ENCODE measurements around the gene RYR1. TPM values are rescaled to one million over a fixed set of nuclear protein-coding genes. Genes with fewer than 3 reads are reported as not detected.

RYR1 gene
- total RNA-seq, 1 experiment from 2014 or later, result not detected

DNA sequence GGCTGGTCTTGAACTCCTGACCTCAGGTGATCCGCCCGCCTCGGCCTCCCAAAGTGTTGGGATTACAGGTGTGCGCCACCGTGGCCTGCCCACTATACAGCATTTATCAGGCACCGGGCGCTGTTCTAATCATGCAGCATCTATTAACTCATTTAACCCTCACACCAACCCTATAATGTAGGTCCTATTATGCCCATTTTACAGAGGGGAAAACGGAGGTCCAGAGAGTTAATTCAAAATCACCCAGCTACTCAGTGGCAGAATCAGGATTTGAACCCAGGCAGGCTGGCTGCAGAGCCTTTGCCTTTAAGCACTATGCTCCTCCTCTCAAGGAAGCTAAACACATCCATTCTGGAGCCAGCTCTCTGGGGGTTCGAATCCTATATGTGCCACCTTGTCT lies 130.0 kb downstream of the RYR1 start:
- H3K36me3 ChIP-seq (ENCODE audit: low read depth, low read length), result no peaks in the 10 kb centered on the region
- BruUV-seq (replicated peaks), result no TSS peak
- no peaks in the 10 kb centered on the region for H3K9me2 ChIP-seq (replicated peaks; ENCODE audit: low read length)
- DNase-seq, result no peak
- H3K4me2 ChIP-seq (ENCODE audit: low read length), result no peak overlapping the region
- no peaks in the 10 kb centered on the region for H4K20me1 ChIP-seq (ENCODE audit: low read length)
- no peaks in the 10 kb centered on the region for H3K9me3 ChIP-seq (ENCODE audit: low read length)
- intact Hi-C loops (cut with micrococcal nuclease), result no loop called here
- no peak overlapping the region for H3K4me3 ChIP-seq (ENCODE audit: low read length)
- no peaks in the 10 kb centered on the region for H3K4me1 ChIP-seq (ENCODE audit: insufficient read depth, low read length)
- H3K79me2 ChIP-seq (ENCODE audit: low read length), result no peaks in the 10 kb centered on the region
- ChIA-PET CTCF (no interaction called here), POLR2A (ENCODE audit: unreplicated experiment) (no interaction called here)
- no peaks in the 10 kb centered on the region for H3K27me3 ChIP-seq (ENCODE audit: low read length)
- H3F3A ChIP-seq (ENCODE audit: low read length, unreplicated experiment), result no peaks in the 10 kb centered on the region
- H3K9ac ChIP-seq (ENCODE audit: low read length), result no peak overlapping the region
- H3K27ac ChIP-seq (ENCODE audit: low read length), result no peak overlapping the region
- H2AFZ ChIP-seq (ENCODE audit: low read length), result no peak overlapping the region
- TF ChIP-seq EZH2phosphoT487 (IDR thresholded peaks at IDR 0.05; ENCODE audit: borderline replicate concordance, low read length) (no peak), EZH2 (IDR thresholded peaks at IDR 0.05; ENCODE audit: low read length, unreplicated experiment) (no peak)
- TF ChIP-seq, protein P1, sequence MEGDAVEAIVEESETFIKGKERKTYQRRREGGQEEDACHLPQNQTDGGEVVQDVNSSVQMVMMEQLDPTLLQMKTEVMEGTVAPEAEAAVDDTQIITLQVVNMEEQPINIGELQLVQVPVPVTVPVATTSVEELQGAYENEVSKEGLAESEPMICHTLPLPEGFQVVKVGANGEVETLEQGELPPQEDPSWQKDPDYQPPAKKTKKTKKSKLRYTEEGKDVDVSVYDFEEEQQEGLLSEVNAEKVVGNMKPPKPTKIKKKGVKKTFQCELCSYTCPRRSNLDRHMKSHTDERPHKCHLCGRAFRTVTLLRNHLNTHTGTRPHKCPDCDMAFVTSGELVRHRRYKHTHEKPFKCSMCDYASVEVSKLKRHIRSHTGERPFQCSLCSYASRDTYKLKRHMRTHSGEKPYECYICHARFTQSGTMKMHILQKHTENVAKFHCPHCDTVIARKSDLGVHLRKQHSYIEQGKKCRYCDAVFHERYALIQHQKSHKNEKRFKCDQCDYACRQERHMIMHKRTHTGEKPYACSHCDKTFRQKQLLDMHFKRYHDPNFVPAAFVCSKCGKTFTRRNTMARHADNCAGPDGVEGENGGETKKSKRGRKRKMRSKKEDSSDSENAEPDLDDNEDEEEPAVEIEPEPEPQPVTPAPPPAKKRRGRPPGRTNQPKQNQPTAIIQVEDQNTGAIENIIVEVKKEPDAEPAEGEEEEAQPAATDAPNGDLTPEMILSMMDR (conservative IDR thresholded peaks at IDR 0.05; ENCODE audit: low read depth, low read length), result no peak
- ATAC-seq, result no peak

- no peak for DNase-seq
- no peaks in the 10 kb centered on the region for H3K9me2 ChIP-seq (replicated peaks; ENCODE audit: low read length)
- H3F3A ChIP-seq (ENCODE audit: low read length, unreplicated experiment), result no peaks in the 10 kb centered on the region
- no TSS peak for BruUV-seq (replicated peaks)
- ATAC-seq, result no peak
- ChIA-PET POLR2A (ENCODE audit: unreplicated experiment) (no interaction called here), CTCF (no interaction called here)
- TF ChIP-seq, protein P1 (conservative IDR thresholded peaks at IDR 0.05; ENCODE audit: low read depth, low read length), result no peak
- TF ChIP-seq EZH2 (IDR thresholded peaks at IDR 0.05; ENCODE audit: low read length, unreplicated experiment), result no peak
- no peak for TF ChIP-seq EZH2phosphoT487 (IDR thresholded peaks at IDR 0.05; ENCODE audit: borderline replicate concordance, low read length)
- H3K9ac ChIP-seq (ENCODE audit: low read length), result no peak overlapping the region
- no peak overlapping the region for H3K27ac ChIP-seq (ENCODE audit: low read length)
- H3K9me3 ChIP-seq (ENCODE audit: low read length), result no peaks in the 10 kb centered on the region
- H3K4me1 ChIP-seq (ENCODE audit: insufficient read depth, low read length), result no peaks in the 10 kb centered on the region
- no peak overlapping the region for H2AFZ ChIP-seq (ENCODE audit: low read length)
- H3K79me2 ChIP-seq (ENCODE audit: low read length), result no peaks in the 10 kb centered on the region
- no peaks in the 10 kb centered on the region for H3K27me3 ChIP-seq (ENCODE audit: low read length)
- H3K36me3 ChIP-seq (ENCODE audit: low read depth, low read length), result no peaks in the 10 kb centered on the region
- H4K20me1 ChIP-seq (ENCODE audit: low read length), result no peaks in the 10 kb centered on the region
- H3K4me3 ChIP-seq (ENCODE audit: low read length), result no peak overlapping the region
- no peak overlapping the region for H3K4me2 ChIP-seq (ENCODE audit: low read length)
- intact Hi-C loops (cut with micrococcal nuclease), result no loop called here
These were observed 131.6 kb downstream of the RYR1 start for GRCh38 chr19:38564981-38565690.

DNA sequence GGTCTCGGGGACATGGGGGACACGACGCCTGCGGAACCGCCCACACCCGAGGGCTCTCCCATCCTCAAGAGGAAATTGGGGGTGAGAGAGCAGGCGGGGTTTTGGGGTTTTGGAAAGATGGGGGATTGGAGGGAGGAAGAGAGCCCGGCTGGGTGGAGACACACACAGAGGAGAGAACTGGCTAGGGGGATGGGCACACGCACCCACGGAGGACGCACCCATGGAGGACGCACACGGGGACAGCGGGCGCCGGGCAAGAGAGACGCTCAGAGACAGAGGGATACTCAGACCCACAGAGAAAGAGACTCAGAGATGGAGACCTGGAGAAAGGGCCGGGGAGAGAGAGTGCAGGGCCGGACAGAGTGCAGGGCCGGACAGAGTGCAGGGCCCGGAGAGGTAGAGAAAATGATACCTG lies 132.2 kb downstream of the RYR1 start:
- no peaks in the 10 kb centered on the region for H3K27me3 ChIP-seq (ENCODE audit: low read length)
- BruUV-seq (replicated peaks), result no TSS peak
- no peak overlapping the region for H3K9ac ChIP-seq (ENCODE audit: low read length)
- DNase-seq, result no peak
- intact Hi-C loops (cut with micrococcal nuclease), result no loop called here
- no peak for ATAC-seq
- no peaks in the 10 kb centered on the region for H3K9me2 ChIP-seq (replicated peaks; ENCODE audit: low read length)
- CTCF ChIA-PET, result no interaction called here
- H3K36me3 ChIP-seq (ENCODE audit: low read depth, low read length), result no peaks in the 10 kb centered on the region
- H3K4me2 ChIP-seq (ENCODE audit: low read length), result no peak overlapping the region
- no peaks in the 10 kb centered on the region for H3F3A ChIP-seq (ENCODE audit: low read length, unreplicated experiment)
- no peak overlapping the region for H3K27ac ChIP-seq (ENCODE audit: low read length)
- no peak overlapping the region for H2AFZ ChIP-seq (ENCODE audit: low read length)
- H3K9me3 ChIP-seq (ENCODE audit: low read length), result no peaks in the 10 kb centered on the region
- TF ChIP-seq, protein P1 (conservative IDR thresholded peaks at IDR 0.05; ENCODE audit: low read depth, low read length), result no peak
- TF ChIP-seq EZH2 (IDR thresholded peaks at IDR 0.05; ENCODE audit: low read length, unreplicated experiment) (no peak), EZH2phosphoT487 (IDR thresholded peaks at IDR 0.05; ENCODE audit: borderline replicate concordance, low read length) (no peak)
- no peaks in the 10 kb centered on the region for H4K20me1 ChIP-seq (ENCODE audit: low read length)
- H3K4me3 ChIP-seq (ENCODE audit: low read length), result no peak overlapping the region
- H3K79me2 ChIP-seq (ENCODE audit: low read length), result no peaks in the 10 kb centered on the region
- POLR2A ChIA-PET (ENCODE audit: unreplicated experiment), result no interaction called here
- H3K4me1 ChIP-seq (ENCODE audit: insufficient read depth, low read length), result no peaks in the 10 kb centered on the region

Measured in PC-3 (cell line).